Right ventricle myocardium superior (tissue), 1 donor: ENCODE measurements around the gene FADS2. TPM values are rescaled to one million over a fixed set of nuclear protein-coding genes. Genes with fewer than 3 reads are reported as not detected.

ENCODE experiments used
- ATAC-seq: fragments of 200-7000 bp; cut with Tn5 transposase; one replicate; pipeline ENCODE4 v1.9.1; 2020; ENCODE audit warnings: mild to moderate bottlenecking; ENCODE audit not compliant: poor library complexity
- DNase-seq: peaks from one replicate; pipeline ENCODE4 v3.0.0-alpha.2; 2020
- intact Hi-C: fragments of 100-400 bp; cut with DNase I; formaldehyde crosslinking; loops from one replicate; pipeline ENCODE4 v1.11.2; 2022
- long read RNA-seq: library from polyadenylated mRNA; unstranded; transcript quantifications from one replicate; pipeline ENCODE4 v2.0.0, GENCODE V29; 2021
- total RNA-seq: library from RNA; stranded (reverse); fragmentation: NEBNext Ultra II Directional; extraction: Animal tissue kit (Norgen Biotek cat#: 25700); gene quantifications from one replicate; pipeline ENCODE4 v1.2.1, GENCODE V29; 2021
- donor health status: DM: no; HTN: yes; CAD: no; lungs with severe emphysema.

FADS2 gene
- total RNA-seq, result 20.5 TPM
- long read RNA-seq, transcript FADS2-202 (12 exons, 3,630 nt), result major isoform, 41 of 65 reads
- long read RNA-seq, partial matches to known transcripts, result 15 of 65 reads
- long read RNA-seq, other reads (novel, unspliced or antisense), result 5 of 65 reads

- intact Hi-C loops, result no loop called here
- DNase-seq (peak; percentile 95), ATAC-seq (peak; percentile 86)
Measured at GRCh38 chr11:61827571-61828378, at the start of gene FADS2. TSS of gene FADS2 (plus strand) at chr11:61828300. CDS start at chr11:61828391, 91 bp downstream.

GRCh38 chr11:61778357-61778886, 49.7 kb upstream of the FADS2 start:
- ATAC-seq (no peak), DNase-seq (no peak)
- intact Hi-C loops, result no loop called here

- intact Hi-C loops, result no loop called here
- ATAC-seq, result no peak
- no peak for DNase-seq
Measured at GRCh38 chr11:61778920-61779650, 49.0 kb upstream of the FADS2 start.

- no peak for DNase-seq
- ATAC-seq, result no peak
- intact Hi-C loops, result no loop called here
Measured at GRCh38 chr11:61779666-61780525, 48.2 kb upstream of the FADS2 start.

GRCh38 chr11:61780581-61781162, 47.4 kb upstream of the FADS2 start:
- intact Hi-C loops, result no loop called here
- ATAC-seq, result no peak
- no peak for DNase-seq

GRCh38 chr11:61781585-61781984, 46.5 kb upstream of the FADS2 start:
- no peak for DNase-seq
- intact Hi-C loops, result no loop called here
- ATAC-seq, result no peak

GRCh38 chr11:61782299-61782698, 45.8 kb upstream of the FADS2 start:
- ATAC-seq (no peak), DNase-seq (no peak)
- intact Hi-C loops, result no loop called here

- ATAC-seq (no peak), DNase-seq (no peak)
- intact Hi-C loops, result no loop called here
Measured at GRCh38 chr11:61782841-61783240, 45.3 kb upstream of the FADS2 start.

GRCh38 chr11:61783717-61784505, 44.2 kb upstream of the FADS2 start:
- intact Hi-C loops, result no loop called here
- DNase-seq, result no peak

GRCh38 chr11:61784506-61784805, 43.6 kb upstream of the FADS2 start:
- no peak for DNase-seq
- intact Hi-C loops, result no loop called here

More at GRCh38 chr11:61783717-61784505, 44.2 kb upstream of the FADS2 start:
- ATAC-seq, result no peak

GRCh38 chr11:61785837-61786402, 42.2 kb upstream of the FADS2 start:
- DNase-seq (no peak), ATAC-seq (no peak)
- intact Hi-C loops, result no loop called here

More at GRCh38 chr11:61784506-61784805, 43.6 kb upstream of the FADS2 start:
- ATAC-seq, result no peak

GRCh38 chr11:61787928-61788491, 40.1 kb upstream of the FADS2 start:
- intact Hi-C loops, result no loop called here
- DNase-seq, result no peak
- ATAC-seq, result no peak

- peak; percentile 55 for ATAC-seq
- peak; percentile 71 for DNase-seq
Measured at GRCh38 chr11:61791737-61792309, 36.3 kb upstream of the FADS2 start.

GRCh38 chr11:61792310-61793082, 35.6 kb upstream of the FADS2 start, which contains the start of the genes FEN1 and TMEM258:
TSS of gene FEN1 (plus strand) at chr11:61792911. CDS start at chr11:61795362, 2,451 bp downstream.
TSS of gene TMEM258 (minus strand) at chr11:61792599. CDS start at chr11:61792558, 41 bp downstream.
- intact Hi-C loops, result loop anchor here (10.0 kb wide), 1 partner anchor 292 kb away; no protein-coding TSS in a partner anchor
- DNase-seq (peak; percentile 93), ATAC-seq (peak; percentile 95)

More at GRCh38 chr11:61791737-61792309, 36.3 kb upstream of the FADS2 start:
- intact Hi-C loops, result loop anchor here (10.0 kb wide), 1 partner anchor 293 kb away; no protein-coding TSS in a partner anchor

GRCh38 chr11:61793083-61793828, 34.8 kb upstream of the FADS2 start:
- no peak for ATAC-seq
- intact Hi-C loops, result loop anchor here (10.0 kb wide), 1 partner anchor 292 kb away; no protein-coding TSS in a partner anchor
- DNase-seq, result peak; percentile 49
